Stimulated activated CD4-positive, alpha-beta T cell treated with anti-CD3 and anti-CD28 coated beads, TNF-alpha, amount 100 ng/mL, for 4 hours (primary cell): ENCODE measurements around the gene RPL7A.
"Not testable (repeated sequence)": the region's sequence is repeated elsewhere in the genome, so short reads cannot be mapped to it uniquely, and the experiment has no call there.

ENCODE experiments used
- DNase-seq, 3 experiments: peaks; one replicate each; pipeline ENCODE4 v3.0.0-alpha.2; 2020; ENCODE audit warnings: low read depth in 3 of 3

Gene RPL7A

DNA sequence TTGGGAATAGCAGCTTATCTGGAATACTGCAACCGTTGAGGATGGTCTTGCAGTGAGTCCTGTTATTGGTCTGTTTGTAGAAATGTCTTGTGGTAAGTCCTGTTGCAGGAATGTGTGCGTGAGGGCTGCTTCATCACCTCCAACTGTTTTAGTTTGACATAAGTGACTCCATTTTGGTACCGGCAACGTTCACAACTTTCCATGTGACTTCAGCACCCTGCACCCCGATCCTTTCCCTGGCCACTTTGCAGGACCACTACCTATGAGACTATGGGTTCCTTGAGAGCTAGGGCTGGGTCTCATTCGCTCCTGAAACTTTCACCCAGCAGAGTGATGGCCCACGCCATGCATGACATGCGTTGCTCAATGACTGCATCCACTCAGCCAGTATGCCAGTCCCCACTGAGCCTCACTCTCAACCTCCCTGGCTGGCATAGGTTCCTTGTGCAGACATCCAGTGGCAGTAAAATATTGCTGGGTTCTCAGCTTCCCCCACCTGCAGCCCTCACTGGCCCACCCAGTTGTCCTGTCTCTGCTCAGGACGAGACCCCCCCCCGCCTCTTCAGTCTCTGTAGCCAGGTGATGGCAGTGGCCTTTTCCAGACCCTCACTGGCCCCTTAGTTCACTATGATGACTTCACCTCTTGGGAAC, 20.1 kb upstream of the RPL7A start:
- DNase-seq = no peak

DNA sequence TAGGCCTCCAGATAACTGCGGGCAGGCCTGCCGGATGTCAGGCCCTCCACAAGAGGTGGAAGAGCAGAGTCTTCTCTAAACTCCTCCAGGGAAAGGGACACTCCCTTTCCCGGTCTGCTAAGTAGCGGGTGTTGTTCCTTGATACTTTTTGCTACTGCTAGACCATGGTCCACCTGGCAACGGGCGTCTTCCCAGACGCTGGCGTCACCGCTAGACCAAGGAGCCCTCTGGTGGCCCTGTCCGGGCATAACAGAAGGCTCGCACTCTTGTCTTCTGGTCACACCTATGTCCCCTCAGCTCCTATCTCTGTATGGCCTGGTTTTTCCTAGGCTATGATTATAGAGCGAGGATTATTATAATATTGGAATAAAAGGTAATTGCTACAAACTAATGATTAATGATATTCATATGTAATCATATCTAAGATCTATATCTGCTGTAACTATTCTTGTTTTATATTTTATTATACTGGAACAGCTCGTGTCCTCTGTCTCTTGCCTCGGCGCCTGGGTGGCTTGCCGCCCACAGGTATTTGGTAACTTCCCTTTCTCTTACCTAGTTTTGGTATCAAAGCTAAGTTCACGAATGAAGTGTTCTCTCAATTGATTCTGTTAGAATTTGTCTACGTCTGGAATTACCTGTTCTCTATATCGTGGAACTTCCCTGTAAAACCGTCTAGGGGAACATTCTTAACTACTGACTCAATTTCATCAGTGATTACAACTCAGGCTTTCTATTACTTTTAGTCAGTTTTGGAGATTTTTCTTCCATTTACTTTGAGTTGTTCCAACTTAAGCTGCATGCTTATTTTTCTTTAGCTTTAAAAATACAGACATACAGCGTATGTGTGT, 18.5 kb upstream of the RPL7A start:
- not testable (repeated sequence) for DNase-seq

DNA sequence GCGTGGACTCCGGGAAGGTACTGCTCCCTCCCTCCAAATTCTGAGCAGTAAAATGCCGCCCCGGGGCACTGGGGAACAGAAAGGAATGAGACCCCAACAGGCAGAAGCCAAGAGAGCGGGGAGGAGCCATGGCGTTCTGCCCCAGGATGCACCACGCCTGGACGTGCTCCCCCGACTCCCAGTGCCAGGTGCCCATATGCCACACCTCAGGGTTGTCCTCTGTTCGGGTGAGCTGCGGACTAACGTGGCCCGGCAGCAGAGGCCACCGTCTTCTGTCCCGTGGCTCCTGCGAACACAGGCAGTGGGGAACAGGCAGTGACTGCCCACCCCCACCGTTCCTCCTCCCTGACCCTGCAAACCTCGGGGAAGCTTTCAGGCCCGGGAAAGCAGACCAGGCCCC, 16.8 kb upstream of the RPL7A start:
- DNase-seq = no peak

DNA sequence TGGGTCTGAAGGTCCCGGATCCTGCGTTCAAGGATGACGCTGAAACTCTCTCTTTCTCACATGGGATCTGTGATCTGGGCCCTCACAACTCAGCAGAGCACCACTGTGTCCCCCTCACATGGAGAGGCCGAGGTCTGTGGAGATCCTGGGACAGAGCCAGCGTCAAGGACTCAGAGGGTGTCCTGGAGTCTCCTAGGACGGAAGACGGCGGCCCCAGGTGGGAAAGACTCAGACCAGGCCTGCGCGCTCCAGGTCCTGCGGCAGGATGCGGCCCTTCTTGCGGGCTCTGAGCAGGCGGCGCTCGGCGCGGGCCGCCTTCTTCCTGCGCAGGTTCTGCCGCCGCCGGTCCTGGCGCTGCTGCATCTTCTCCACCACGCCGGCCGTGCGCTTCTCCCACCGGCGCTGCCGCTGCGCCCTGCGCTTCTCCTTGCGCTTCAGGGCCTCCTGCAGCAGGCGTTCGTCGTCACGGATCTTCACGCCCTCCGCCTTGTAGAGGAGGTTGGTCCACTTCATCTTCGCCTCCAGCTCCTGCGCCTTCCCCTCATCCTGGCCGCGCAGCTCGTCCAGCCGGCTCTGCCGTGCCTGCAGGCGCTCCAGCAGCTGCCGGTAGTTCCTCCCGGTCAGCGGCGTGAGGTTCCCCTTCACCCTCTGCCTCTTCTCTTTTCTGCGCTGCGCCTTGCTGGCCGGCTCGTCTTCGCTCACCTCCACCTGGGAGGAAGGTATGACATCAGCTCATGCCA, 16.2 kb upstream of the RPL7A start:
- no peak for DNase-seq

DNA sequence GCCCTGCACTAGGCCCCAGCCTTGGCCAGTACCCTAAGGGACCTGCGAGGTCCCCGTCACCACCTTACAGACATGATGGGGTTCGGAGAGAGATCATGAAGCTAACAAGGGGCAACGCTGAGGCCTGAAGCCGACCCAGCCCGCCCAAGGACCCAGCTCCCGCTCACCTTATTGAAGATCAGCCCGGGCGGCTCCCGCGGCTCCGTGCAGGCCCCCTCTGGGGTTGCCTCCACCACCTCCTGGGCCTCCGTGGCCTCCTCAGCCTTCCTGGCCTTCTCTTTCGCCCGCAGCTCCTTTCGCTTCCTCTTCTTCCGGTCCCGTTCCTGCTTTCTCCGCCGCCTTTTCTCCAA, 15.7 kb upstream of the RPL7A start:
- no peak for DNase-seq

DNA sequence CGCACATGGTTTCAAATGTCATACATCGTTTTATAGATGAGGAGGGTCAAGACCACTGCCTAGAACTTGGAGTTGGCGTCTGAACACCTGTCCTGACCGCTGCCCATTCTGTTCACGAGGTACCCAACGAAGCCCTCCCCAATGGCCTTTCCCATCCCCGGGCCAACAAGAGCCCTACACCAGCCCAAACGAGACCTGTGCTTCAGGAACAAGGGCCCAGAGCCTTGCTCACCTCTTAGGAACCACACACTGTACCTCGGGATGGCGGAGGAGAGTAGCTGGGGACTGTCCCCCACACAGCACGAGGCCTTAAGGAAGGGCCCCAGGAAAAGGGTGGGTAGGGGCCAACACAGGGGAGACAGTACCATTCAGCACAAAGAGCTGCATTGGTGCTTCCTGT, 15.0 kb upstream of the RPL7A start:
- no peak for DNase-seq

DNA sequence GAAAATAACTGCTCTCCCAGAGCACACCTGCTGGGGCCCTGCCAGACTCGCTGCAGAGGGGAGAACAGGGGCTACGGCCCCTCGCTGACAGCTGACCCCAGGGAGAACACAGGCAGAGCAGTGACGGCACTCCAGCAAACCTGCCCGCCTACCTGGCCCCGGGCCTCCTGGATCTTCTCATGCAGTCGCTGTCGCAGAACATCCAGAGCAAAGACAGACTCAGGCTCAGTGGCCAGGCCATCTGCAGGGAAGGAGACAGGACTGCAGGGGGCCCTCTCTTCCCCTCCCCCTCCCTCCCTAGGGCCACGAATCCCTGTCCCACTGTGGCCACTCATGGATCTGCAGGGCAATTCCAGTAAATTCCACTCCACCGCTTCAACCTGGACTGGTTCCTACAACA, 14.5 kb upstream of the RPL7A start:
- no peak for DNase-seq

DNA sequence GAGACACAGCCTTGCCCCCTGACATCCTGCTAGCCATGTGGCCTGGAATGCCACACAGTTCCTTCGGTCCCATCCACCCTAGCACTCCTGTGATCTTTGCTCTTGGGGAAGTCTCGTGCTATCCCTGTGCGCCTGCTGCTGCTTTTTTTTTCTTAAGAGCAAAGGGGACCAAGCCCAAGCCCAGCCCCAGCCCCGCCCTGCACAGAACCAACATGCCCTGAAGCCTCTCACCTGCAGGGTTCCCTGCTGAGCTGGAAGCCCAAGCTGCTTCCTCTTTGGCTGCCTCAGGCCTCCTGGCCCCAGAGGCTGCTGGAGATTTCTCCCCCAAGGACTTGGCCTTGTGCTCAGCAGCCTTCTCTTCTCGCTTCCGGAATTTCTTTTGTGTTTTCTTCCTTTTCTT, 13.9 kb upstream of the RPL7A start:
- DNase-seq = no peak

DNA sequence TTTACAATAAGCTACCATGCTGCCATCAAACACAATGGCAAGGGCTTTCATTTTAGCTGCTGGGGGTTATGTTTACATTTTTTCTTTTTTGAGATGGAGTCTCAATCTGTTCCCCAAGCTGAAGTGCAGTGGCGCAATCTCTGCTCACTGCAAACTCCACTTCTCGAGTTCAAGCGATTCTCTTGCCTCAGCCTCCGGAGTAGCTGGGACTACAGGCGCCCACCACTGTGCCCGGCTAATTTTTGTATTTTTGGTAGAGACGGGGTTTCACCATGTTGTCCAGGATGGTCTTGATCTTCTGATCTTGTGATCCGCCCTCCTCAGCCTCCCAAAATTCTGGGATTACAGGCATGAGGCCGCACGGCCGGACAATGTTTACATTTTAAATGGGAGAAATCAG, 13.1 kb upstream of the RPL7A start:
- DNase-seq = not testable (repeated sequence)

DNA sequence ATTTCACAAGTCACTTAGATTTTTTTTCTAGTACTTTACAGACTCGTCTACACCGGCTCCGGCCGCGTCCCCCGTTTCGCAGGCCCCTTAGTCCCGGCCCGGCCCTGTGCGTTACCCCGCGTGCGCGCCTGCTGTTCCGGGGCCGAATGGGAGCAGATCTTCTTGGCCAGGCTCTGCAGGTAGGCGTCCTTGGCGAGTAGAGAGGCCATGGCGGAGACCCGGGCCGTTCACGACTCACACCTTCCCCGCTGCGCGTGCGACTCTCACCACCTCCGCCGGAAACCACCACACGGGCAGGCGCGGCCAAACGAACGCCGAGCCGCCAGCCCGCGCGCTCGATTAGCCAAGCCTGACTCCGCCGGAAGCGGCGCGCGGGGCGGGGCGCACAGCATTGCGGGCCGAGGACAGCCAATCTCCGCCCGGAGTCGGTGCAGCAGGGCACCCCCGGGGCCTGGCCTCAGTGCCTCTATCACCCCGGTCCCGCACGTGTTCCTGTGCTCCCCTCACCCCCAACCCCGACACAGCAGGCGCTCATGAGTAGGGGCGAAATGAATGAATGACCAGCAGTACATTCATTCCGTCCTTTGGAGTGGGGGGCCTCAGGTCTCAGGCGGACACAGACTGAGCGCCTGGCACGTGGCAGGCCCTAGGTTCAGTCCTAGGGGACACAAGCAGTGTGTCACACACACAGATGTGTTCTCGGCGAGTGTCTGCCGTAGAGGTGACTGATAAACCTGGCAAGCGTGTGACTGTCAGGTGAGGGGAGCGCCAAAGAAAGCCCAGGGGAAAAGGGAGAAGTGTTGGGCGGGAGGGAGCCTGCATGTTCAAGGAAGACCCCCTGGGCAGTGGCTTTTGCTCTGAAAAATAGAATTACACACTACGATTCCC, 11.8 kb upstream of the RPL7A start, which contains the start of gene SURF6:
Gene SURF6, minus strand, starts transcription at position 265 of the 888 bp plus-strand sequence. Its CDS starts 56 bp downstream, at position 209.
- DNase-seq = peak; percentile 84 to 89 (median 85)

DNA sequence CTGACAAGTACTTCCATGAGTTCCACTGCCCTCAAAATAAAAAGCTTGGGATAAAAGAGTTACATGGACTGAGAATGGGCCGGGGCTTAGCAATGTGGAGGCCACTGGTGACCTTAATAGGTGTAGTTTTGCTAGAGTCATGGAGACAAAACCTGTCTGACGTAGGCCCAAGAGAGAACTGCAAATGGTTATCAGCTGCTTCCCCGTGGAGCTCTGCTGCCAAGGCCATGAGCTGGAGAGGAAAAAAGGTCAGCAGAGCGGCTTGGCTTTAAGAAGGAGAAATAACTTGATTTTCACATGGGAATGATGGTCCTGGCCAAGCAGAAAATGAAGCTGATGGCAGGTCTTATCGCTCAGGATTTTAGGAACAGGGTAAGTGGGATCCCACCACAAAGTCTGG, 8.4 kb upstream of the RPL7A start:
- no peak for DNase-seq

DNA sequence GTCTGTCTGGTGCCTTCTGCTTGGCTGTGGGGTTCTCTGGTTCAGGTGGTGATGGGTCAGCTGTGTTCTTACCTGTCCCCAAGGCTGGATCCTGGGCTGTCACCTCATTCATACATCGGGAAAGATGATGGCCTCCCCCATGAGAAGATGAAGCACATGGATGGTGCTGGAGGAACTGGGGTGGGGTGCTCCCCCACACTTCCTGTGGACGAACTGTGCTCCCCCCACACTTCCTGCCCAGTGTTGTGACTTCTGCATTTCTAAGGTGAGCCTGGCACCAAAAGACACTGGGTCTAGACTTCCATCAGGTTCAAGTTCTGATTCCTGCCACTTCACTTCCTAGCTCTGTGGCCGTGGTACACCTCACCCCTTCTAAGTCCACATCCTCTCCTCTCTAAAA, 7.8 kb upstream of the RPL7A start:
- no peak for DNase-seq

DNA sequence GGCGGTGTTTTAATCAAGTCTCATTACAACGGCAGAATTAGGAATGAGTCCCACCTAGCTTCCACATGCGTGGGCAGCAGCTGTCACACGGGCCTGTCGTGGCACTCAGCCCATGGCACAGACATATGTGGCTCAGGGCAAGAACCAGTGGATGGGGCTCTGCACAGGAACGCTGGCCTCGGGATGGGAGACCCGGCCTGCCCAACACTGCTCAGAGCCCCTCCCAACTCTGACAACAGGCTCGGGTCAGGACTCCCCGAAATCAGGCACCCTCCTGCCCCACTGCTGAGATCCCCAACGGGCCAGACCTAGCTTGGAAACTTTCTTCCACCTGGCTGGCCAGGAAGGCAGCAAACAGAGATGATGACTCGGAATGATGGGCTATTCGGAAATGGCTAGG, 7.1 kb upstream of the RPL7A start:
- DNase-seq = no peak

DNA sequence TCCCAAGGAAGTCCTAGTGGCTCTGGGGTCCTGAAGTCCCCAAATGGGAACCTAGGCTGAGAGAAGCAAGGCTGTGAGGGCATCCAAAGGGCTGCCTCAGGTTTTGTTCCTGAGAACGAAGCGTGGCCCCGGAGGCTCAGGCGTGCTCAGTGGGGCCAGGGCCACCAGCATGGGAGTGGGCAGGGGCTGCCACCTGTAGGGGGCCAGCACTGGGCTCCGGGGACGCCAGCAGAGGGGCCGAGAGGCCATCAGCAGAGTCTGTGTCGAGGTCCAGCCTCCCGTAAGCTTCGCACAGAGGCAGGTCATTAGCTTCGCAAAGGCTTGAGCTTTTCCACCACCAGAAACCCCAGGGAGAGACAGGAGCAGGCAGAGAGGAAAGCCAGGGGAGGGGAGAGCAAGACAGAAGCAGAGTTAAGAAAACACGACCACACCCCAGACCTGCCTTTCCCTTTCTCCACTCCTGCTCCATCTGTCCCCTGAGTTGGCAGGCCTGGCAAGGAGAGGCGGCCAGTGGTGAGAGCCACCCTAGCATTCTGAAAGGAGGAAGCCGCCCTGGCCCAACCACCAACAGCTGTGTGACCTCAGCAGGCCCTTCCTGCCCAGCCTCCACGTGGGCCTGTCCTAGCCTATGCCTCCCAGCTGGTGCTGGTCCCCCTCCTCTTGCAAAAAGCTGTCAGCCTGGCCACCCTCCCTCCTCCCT, 6.5 kb upstream of the RPL7A start:
- no peak for DNase-seq

DNA sequence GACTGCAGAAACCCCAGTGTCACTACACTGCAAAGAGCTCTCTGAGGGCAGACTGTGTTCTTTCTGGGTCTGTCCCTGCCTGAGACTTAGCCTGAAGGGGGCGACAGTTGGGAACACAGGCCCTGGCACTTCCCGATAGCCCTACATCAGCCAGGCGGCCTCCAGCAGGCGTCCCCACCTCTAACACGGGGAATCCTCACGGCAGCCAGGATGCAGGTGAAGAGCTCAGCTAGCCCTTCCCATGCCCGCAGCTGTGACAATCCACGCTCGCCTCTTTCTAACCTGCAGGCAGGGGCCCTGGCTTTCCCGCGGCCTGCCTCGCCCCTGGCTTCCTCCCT, 6.0 kb upstream of the RPL7A start:
- no peak for DNase-seq

DNA sequence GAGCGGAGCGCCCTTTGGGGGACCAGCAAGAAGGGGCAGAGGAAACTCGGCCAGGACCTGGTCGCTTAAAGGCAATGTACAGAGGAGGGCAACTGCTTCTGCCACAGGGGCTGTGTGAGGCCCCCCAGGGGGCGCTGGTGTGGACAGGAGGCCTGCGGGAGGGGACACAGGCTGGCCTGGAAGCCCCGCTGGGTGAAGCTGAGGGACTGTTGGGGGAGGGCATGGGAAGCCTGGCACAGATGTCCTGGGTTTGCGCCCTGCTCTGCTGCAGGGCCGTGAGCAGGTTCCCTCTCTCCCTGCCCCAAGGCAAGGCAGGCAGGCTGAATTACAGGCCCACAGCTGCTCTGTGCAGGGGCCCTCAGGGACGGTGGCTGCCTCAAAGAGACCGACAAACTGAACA, 5.4 kb upstream of the RPL7A start:
- no peak for DNase-seq

DNA sequence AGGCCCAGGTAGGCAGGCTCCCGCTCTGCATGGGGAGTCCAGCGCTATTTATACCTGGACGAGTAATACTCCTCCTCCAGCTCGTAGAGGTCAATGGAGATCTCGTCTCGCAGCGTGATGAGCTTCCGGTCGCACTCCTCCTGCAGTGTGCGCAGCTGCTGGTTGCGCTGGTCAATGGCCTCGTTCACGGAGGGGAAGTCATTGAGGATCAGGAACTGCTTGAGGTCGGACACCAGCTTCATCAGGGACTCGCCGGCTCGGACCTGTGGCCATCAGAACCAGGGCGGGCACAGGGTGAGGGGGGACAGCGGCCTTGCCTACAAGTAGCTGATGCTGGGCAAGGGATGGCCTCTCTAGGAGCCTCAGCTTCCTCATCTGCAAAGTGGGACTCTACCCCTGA, 3.9 kb upstream of the RPL7A start:
- DNase-seq = no peak

DNA sequence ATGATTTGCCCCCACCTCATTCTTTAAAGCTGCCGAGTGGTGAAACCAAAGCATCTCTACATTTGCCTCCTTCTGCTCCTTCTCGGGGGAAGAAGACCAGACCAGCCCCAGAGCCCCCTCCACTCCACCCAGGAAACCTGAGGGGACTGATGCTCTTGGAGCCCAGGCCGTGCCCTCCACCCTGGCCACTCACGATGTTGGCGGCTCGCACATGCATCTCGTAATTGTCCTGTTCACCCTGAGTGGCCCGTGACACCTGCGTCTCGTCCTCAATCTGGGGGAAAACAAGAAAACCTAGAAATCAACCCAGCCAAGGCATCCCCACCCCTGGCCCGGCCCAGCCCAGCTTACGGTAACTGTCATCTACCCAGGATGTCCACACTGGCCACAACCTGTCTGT, 3.0 kb upstream of the RPL7A start:
- DNase-seq = no peak

DNA sequence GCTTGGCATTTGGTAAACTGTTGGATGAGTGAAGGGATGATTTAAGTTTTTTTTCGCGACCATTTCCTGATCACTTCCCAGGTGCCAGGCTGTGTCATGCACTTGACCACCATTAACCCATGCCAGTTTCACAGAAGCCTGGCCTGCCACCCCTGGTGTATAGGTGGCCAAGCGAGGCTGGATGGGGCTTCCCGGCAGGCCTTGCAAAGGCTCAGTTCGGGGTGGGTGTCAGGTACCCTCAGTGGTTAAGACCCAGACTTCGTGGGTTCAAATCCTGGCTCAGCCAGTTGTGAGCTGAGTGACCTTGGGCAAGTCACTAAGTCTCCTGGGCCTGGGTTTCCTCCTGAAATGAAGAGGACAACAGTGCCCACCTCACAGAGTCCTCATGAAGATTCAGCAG, 2.4 kb upstream of the RPL7A start:
- DNase-seq = no peak

DNA sequence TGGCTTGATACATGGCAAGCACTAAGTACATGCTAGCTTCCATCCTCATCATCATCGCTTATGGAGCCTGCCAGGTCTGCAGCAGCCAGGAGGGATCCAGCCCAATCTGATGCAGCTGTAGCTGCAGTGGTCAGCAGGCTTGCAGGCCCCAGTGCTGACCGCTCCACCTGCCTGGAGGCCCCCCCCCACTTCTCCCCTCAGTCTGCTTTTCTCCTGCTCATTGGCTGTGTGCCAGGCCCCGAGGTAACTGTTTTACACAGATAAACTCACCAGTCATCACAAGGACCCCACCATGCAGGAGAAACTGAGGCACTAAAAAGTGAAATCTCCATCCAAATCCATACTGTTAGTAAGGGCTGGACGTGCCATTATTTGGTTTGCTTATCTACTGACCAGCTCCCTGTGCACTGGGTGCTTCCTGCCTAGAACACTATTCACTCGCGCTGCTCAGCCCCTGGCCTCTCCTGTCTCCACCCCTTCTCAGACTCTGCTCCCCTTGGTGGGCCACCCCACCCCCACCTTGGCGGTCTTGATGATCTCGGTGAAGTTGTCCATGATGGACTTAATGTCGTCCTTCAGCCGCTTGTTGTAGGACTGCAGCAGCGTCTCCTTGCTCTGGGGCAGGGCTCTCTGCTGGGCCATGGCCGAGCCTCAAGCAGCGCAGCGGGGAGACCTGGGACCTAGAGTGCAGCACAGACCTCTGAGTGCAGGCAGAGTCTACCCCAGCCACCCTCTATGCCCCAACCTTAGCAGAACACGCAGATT, 1.8 kb upstream of the RPL7A start:
- no peak for DNase-seq
